Measurements from ENCODE around the gene RTKN2.

DNA sequence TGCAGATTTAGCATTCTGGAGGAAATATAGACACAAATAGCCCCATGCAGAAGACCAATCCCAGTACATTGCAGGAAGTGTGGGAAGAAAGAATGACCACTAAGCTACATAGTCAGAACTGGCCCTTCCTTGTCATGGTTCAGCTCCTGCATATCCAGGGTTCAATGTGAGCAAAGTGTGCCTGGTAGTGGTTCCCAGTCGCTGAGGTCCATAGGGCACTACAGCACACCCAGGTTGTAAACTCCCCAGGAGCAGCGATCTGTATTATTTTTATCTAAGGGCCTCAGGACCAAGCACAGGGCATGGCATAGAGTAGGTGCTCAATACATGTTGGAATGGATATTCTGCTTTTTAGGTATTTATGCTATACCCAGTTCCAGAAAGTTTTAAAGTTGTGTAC is 114.4 kb downstream of the RTKN2 start:
- no peak for TF ChIP-seq CTCF (IDR thresholded peaks at IDR 0.05; ENCODE audit: poor library complexity)
- no peak for TF ChIP-seq EZH2 (IDR thresholded peaks at IDR 0.05; ENCODE audit: borderline replicate concordance)
- TF ChIP-seq EZH2phosphoT487 (IDR thresholded peaks at IDR 0.05; ENCODE audit: low read depth, severe bottlenecking, unreplicated experiment): no peak

Data from hepatocyte (in vitro differentiated cells).